G401 (cell line): ENCODE measurements around the gene COA5. TPM values are rescaled to one million over a fixed set of nuclear protein-coding genes. Genes with fewer than 3 reads are reported as not detected.

Experiments
- DNase-seq: peaks from one replicate; pipeline ENCODE4 v3.0.0-alpha.2; 2015; ENCODE audit warnings: low spot score
- in situ Hi-C: cut with HindIII; loops from 2 replicates; pipeline ENCODE4 v1.10.0; 2016; ENCODE audit warnings: low sequenced_read_pairs, mixed read lengths
- total RNA-seq: library from RNA; depleted of rRNA; stranded (reverse); fragments of >200 nt; shearing (Covaris generic); gene quantifications from 2 replicates; pipeline ENCODE4 v1.2.3, GENCODE V29; 2014; rRNA removed

COA5 gene
- 21.5 and 37.0 TPM in 2 replicates for total RNA-seq

- in situ Hi-C loops: no loop called here
Observed at GRCh38 chr2:98608116-98608961, at the start of gene COA5, which contains the start of gene UNC50. TSS of gene COA5 (minus strand) at chr2:98608512. CDS start at chr2:98608405, 107 bp downstream. TSS of gene UNC50 (plus strand) at chr2:98608589. CDS start at chr2:98609760, 1,171 bp downstream.

DNA sequence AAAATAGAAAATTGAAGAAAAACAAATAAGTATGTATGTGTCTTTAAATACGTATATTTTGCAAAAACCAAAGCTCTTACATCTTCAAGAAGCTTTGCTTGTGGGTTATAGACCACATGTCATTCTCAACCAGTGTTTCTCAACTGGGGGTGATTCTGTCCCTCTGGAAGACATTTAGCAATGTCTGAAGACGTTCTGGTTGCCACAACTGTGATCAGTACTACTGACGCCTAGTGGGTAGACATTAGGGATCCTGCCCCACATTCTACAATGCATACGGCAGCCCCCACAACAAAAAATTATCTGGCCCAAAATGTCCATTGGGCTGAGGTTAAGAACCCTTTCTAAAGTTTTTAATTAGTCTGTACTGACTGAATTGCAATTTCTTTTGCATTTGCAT, 48.5 kb upstream of the COA5 start:
- in situ Hi-C loops: no loop called here
- no peak for DNase-seq

More at GRCh38 chr2:98608116-98608961, at the start of gene COA5, which contains the start of gene UNC50:
- peak; percentile 81 for DNase-seq

GRCh38 chr2:98654699-98655495, 46.6 kb upstream of the COA5 start:
- no peak for DNase-seq
- in situ Hi-C loops: no loop called here

GRCh38 chr2:98650998-98651397, 42.7 kb upstream of the COA5 start:
- DNase-seq: no peak
- in situ Hi-C loops: no loop called here

DNA sequence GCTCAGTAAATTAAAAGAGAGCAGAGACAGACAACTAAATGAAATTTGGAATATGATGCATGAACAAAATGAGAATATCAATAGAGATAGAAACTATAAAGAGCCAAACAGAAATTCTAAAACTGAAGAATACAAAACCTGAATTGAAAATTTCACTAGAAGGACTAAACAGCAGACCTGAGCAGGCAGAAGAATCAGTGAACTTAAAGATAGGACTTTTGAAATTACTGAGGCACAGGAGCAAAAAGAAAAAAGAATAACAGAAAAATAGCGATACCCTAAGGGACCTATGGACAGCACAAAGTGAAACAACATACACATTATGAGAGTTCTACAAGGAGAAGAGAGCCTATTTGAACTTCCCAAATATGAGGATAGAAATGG, 41.7 kb upstream of the COA5 start:
- in situ Hi-C loops: no loop called here
- DNase-seq: no peak

- in situ Hi-C loops: no loop called here
- DNase-seq: peak; percentile 86
Observed at GRCh38 chr2:98649135-98649991, 41.1 kb upstream of the COA5 start.

DNA sequence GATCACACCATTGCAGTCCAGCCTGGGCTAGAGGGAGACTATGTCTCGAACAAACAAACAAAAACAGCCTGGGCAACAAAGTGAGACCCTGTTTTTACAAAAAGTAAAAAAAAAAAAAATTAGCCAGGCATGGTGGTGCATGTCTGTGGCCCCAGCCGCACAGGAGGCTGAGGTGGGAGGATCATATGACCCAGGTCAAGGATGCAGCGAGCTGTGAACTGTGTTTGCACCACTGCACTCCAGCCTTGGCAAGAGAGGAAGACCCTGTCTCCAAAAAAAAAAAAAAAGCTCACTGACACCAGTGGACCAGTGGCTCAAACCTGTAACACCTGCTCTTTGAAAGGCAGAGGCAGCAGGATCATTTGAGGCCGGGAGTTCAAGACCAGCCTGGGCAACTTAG, 40.1 kb upstream of the COA5 start:
- in situ Hi-C loops: no loop called here
- DNase-seq: no peak

DNA sequence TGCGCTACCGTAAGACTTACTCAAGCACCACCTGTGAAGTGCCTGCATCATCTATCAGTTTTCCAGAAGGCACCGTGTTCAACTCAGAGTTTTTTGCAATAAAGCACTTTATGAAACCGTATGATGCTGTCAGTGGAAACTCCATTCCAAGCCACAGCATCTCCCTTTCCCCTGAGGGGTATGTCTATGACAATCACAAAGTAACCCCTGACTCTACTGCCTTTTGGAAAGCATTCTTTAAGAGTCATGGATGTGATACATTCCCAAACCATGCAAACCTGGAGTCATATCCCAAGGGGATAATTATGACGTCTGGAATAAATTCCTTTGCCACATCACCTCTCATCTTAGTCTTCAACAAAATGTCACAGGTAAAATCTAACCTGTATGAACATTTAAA, 39.3 kb upstream of the COA5 start:
- no peak for DNase-seq
- in situ Hi-C loops: no loop called here

DNA sequence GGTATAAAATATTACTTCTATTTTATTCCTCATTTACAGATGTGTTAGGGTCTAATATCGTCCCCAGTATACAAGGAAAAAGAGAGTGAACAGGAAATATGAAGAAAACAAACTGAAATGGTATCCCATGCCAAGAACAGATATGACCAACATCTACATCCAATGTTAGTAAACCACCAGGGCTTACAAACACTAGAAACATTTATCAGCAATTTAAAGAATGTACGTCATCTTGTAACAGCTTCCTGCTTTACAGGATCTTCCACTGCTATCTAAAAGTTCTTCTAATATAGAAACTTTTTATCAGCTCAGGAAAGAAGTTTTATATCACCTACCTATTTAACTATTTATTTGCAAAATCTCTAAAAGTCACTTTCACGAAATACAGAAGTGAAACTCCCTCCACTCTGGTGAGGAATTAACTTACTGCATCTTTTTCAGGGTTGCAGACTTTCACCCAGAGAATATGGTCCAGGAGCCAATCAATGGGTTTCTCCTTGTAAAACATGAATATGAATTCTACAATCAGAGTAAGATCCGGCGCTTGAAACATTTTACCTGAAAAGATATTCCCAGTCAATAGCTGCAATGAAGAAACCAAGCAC, 35.3 kb upstream of the COA5 start:
- in situ Hi-C loops: no loop called here

GRCh38 chr2:98637401-98638147, 29.3 kb upstream of the COA5 start:
- DNase-seq: no peak
- in situ Hi-C loops: no loop called here

More for the DNA sequence above, 35.3 kb upstream of the COA5 start:
- no peak for DNase-seq

- no peak for DNase-seq
- in situ Hi-C loops: no loop called here
Observed at GRCh38 chr2:98634406-98635092, 26.2 kb upstream of the COA5 start.

- in situ Hi-C loops: no loop called here
- no peak for DNase-seq
Observed at GRCh38 chr2:98632351-98632750, 24.0 kb upstream of the COA5 start.

DNA sequence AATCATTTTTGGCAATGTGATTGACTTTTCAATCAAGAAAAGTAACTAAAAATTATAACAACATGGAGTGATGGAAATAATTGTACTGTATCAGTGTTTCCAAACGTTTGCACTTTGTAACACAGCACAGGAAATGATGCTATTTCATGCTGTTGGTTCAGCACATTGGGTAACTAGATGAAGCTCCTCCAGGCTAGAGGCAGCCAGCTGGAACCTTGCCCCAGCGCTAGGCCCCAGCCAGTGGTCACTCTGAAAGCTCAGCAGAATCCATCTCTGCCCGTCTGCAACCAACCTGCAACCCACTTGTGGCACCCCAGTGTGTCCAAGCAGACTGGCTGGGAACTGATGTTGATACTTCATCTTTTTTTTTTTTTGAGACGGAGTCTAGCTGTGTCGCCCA, 15.3 kb upstream of the COA5 start:
- DNase-seq: peak; percentile 75
- in situ Hi-C loops: no loop called here

GRCh38 chr2:98617149-98617548, 8.8 kb upstream of the COA5 start:
- no peak for DNase-seq
- in situ Hi-C loops: no loop called here

- DNase-seq: no peak
- in situ Hi-C loops: no loop called here
Observed at GRCh38 chr2:98615481-98615880, 7.2 kb upstream of the COA5 start.

DNA sequence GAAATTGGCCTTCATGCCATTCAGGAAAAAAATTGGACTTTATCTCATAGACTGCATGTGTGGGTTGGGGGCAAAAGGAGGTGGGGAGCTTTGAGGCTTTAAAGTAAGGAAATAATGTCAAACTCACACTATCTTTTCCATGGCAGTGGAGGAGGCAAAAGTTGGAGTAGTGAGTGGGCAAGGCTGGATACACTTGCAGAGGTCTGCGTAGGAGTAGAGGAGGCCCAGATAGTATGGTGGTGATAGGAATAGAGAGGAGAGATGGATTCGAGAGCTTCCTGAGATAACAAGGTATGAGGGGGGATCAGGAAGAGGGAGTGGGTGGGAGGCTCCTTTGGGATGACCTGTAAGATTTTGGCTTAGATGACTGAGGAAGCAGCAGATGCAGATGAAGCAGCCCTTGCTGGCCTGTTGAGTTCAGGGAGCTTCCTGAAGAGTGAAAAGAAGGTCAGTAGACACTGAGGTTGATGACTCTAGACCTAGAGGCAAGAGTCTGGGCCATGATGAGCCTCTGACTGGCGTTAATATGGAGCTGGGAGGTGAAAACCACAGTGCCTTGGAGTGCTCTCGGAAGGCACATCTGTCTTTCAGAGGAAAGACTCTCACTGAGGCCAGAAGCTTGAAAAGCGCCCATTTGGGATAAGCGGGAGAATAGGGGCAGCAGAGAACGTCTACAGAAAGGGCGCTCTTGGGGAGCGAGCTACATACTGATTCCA, 5.9 kb upstream of the COA5 start:
- in situ Hi-C loops: no loop called here
- DNase-seq: no peak

DNA sequence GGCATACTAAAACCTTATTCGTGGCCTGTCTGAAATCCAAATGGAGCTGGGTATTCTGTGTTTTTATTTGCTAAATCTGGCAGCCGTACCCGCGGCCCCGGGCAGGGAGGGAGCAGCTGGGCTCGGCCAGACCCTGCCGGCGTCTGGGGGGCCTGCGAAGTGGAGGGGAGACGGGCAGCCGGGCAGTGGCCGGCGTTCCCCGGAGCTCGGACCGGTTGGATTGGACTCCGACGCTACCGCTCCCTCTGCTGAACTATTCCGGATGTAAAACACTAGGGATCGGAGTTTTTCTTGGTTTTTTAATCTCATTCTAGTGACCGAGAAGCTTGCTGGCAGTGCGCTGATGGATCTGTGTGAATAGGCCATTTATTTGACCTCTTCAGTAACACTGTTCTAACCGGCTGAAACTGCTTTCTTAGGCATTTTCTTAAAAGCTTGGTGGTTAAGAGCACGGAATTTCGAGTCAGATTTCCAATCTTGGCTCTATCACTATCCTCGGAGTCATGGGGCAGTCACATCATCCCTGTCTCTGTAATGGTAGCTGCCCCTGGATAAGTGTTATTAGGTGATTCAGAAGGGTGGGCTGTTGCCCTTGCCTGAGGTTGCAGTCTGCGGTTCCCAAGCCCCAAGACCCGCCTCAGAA, 771 bp upstream of the COA5 start:
- DNase-seq: no peak
- in situ Hi-C loops: no loop called here
